Trophoblast cell (in vitro differentiated cells and primary cell): ENCODE data around the gene EEIG2.
A peak's percentile ranks its signal among the peaks of the same experiment; 100 is the strongest.

Source experiments
- DNase-seq, 2 donors: peaks; one replicate each; pipeline ENCODE4 v3.0.0-alpha.2; 2016
- H2AFZ ChIP-seq: 2 replicates; pipeline ENCODE4 v1.6.1; 2013; ENCODE audit warnings: low read length, moderate library complexity, mild to moderate bottlenecking; ENCODE audit not compliant: insufficient read depth, poor library complexity
- H2AK5ac ChIP-seq: 2 replicates; pipeline ENCODE4 v1.6.1; 2013; ENCODE audit warnings: mild to moderate bottlenecking, low read length
- H2BK120ac ChIP-seq: 2 replicates; pipeline ENCODE4 v1.6.1; 2013; ENCODE audit warnings: low read length, mild to moderate bottlenecking, moderate library complexity; ENCODE audit not compliant: insufficient read depth, poor library complexity
- H2BK12ac ChIP-seq: 2 replicates; pipeline ENCODE4 v1.6.1; 2013; ENCODE audit warnings: mild to moderate bottlenecking, low read length, moderate library complexity
- H2BK5ac ChIP-seq: 2 replicates; pipeline ENCODE4 v1.6.1; 2013; ENCODE audit warnings: low read length, low read depth, moderate library complexity, mild to moderate bottlenecking; ENCODE audit not compliant: poor library complexity
- H3K14ac ChIP-seq: 2 replicates; pipeline ENCODE4 v1.6.1; 2013; ENCODE audit warnings: mild to moderate bottlenecking, low read length
- H3K18ac ChIP-seq: 2 replicates; pipeline ENCODE4 v1.6.1; 2013; ENCODE audit warnings: mild to moderate bottlenecking, low read length
- H3K23ac ChIP-seq: 2 replicates; pipeline ENCODE4 v1.6.1; 2013; ENCODE audit warnings: low read length
- H3K27ac ChIP-seq: 2 replicates; pipeline ENCODE4 v1.5.1; 2013; ENCODE audit warnings: low read depth, mild to moderate bottlenecking, inconsistent platforms, low read length, moderate library complexity
- H3K27me3 ChIP-seq: 2 replicates; pipeline ENCODE4 v1.6.1; 2013; ENCODE audit warnings: inconsistent platforms, mild to moderate bottlenecking, low read length, moderate library complexity; ENCODE audit not compliant: insufficient read depth
- H3K36me3 ChIP-seq, 2 experiments: 1 replicate in 1 of 2; 2 replicates in 1 of 2; pipeline ENCODE4 v1.6.1; 2013; ENCODE audit warnings: low read length in 2 of 2, mild to moderate bottlenecking in 2 of 2, moderate library complexity in 1 of 2; ENCODE audit not compliant: insufficient read depth in 2 of 2, control insufficient read depth in 1 of 2
- H3K4ac ChIP-seq: 2 replicates; pipeline ENCODE4 v1.6.1; 2013; ENCODE audit warnings: low read depth, mild to moderate bottlenecking, low read length, moderate library complexity
- H3K4me1 ChIP-seq, 2 experiments: 1 replicate in 1 of 2; 2 replicates in 1 of 2; pipeline ENCODE4 v1.6.1; 2013; ENCODE audit warnings: low read length in 2 of 2, mild to moderate bottlenecking in 2 of 2, moderate library complexity in 1 of 2; ENCODE audit not compliant: insufficient read depth in 2 of 2, control insufficient read depth in 1 of 2
- H3K4me2 ChIP-seq: 2 replicates; pipeline ENCODE4 v1.6.1; 2013; ENCODE audit warnings: inconsistent platforms, mild to moderate bottlenecking, low read length, moderate library complexity
- H3K4me3 ChIP-seq: 2 replicates; pipeline ENCODE4 v1.5.1; 2013; ENCODE audit warnings: mild to moderate bottlenecking, low read depth, low read length, inconsistent platforms
- H3K79me1 ChIP-seq: one replicate; pipeline ENCODE4 v1.6.1; 2013; ENCODE audit warnings: low read length
- H3K79me2 ChIP-seq: 2 replicates; pipeline ENCODE4 v1.6.1; 2013; ENCODE audit warnings: low read length, mild to moderate bottlenecking; ENCODE audit not compliant: control insufficient read depth, insufficient read depth, poor library complexity
- H3K9ac ChIP-seq: 2 replicates; pipeline ENCODE4 v1.6.1; 2013; ENCODE audit warnings: mild to moderate bottlenecking, low read length
- H3K9me3 ChIP-seq: 2 replicates; pipeline ENCODE4 v1.6.1; 2013; ENCODE audit warnings: low read depth, mild to moderate bottlenecking, control low read depth, inconsistent platforms, low read length; ENCODE audit not compliant: insufficient read depth
- H4K12ac ChIP-seq: 2 replicates; pipeline ENCODE4 v1.6.1; 2013; ENCODE audit warnings: low read depth, mild to moderate bottlenecking, low read length, moderate library complexity
- H4K8ac ChIP-seq: 2 replicates; pipeline ENCODE4 v1.6.1; 2013; ENCODE audit warnings: low read depth, mild to moderate bottlenecking, low read length, moderate library complexity
- H4K91ac ChIP-seq: one replicate; pipeline ENCODE4 v1.6.1; 2013; ENCODE audit warnings: low read depth, mild to moderate bottlenecking, low read length, moderate library complexity
- WGBS: extraction: QIAGEN DNeasy Blood & Tissue Kit; methylation state at CpG from one replicate; pipeline ENCODE4 v1.1.7; 2013; ENCODE audit warnings: missing lambda C conversion rate; ENCODE audit not compliant: insufficient read length, insufficient coverage; ENCODE audit errors: extremely low coverage; 5-methylcytosine and 5-hydroxymethylcytosine counted together

The EEIG2 gene

DNA sequence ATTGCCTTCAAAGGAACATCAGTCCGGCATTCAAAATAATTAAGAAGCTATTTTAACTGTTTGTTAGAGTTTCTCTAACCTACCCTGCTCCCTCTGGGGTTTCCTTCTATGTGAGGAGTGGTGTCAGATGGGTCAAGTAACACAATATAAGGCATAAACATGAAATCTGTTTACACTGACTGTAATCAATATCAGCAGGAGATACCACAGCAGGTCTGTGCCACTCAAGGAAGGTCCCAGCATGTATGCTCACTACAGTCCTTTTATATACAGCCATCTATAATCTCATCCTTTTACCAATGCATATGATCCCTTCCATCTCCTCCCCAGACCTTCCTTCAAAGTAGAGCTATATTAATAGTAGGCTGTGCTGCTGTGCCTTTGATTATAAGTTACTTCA lies 25.4 kb downstream of the EEIG2 start:
- Histone ChIP-seq H3K23ac (no peak overlapping the region), H2AFZ (no peak overlapping the region), H3K4me3 (no peak overlapping the region), H3K27me3 (no peaks in the 10 kb centered on the region), H3K4ac (no peak overlapping the region), H2AK5ac (no peak overlapping the region), H3K18ac (no peak overlapping the region), H3K79me2 (no peaks in the 10 kb centered on the region), H3K4me1 (peaks cover 0 to 1% of the 10 kb centered on the region in 2 experiments), H3K27ac (no peak overlapping the region), H3K9me3 (no peaks in the 10 kb centered on the region), H4K91ac (no peak overlapping the region), H3K36me3 (no peaks in the 10 kb centered on the region), H3K9ac (no peak overlapping the region), H3K79me1 (no peaks in the 10 kb centered on the region), H3K14ac (no peak overlapping the region), H2BK12ac (no peak overlapping the region), H2BK5ac (no peak overlapping the region), H4K8ac (no peak overlapping the region), H2BK120ac (no peak overlapping the region), H4K12ac (no peak overlapping the region), H3K4me2 (no peak overlapping the region)
- DNase-seq = no peak
- WGBS = no CpG with 5 or more reads among the region's 1 CpG

DNA sequence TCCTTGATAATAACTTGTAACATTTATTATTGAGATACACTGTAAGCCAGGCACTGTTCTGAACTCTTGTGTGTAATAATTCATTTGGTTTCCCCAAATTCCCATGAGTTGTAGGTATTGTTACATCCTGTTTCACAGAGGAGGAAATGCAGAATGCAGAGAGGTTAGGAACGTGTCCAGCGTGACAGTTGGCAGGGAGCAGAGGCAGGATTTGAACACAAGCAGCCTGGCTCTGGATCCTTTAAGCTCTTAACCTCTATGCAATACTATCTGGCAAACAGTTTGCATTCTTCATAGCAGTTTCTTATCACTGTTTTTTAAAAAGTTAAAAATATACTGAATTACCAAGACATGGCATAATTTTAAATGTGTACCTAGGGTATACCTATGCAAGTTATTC lies 30.5 kb downstream of the EEIG2 start:
- H3K9me3 ChIP-seq = no peaks in the 10 kb centered on the region
- H3K4ac ChIP-seq = no peak overlapping the region
- no peak overlapping the region for H3K23ac ChIP-seq
- peaks cover 2% of the 10 kb centered on the region for H3K79me2 ChIP-seq
- H3K14ac ChIP-seq = no peak overlapping the region
- H2AFZ ChIP-seq = no peak overlapping the region
- H2AK5ac ChIP-seq = no peak overlapping the region
- H4K91ac ChIP-seq = no peak overlapping the region
- no peak overlapping the region for H4K8ac ChIP-seq
- H3K18ac ChIP-seq = no peak overlapping the region
- no peak overlapping the region for H2BK12ac ChIP-seq
- no peaks in the 10 kb centered on the region for H3K4me1 ChIP-seq
- no peak overlapping the region for H2BK120ac ChIP-seq
- no peak overlapping the region for H4K12ac ChIP-seq
- H3K79me1 ChIP-seq = no peaks in the 10 kb centered on the region
- no CpG with 5 or more reads among the region's 2 CpGs for WGBS
- H3K36me3 ChIP-seq = no peaks in the 10 kb centered on the region
- no peaks in the 10 kb centered on the region for H3K27me3 ChIP-seq
- no peak overlapping the region for H3K4me3 ChIP-seq
- no peak overlapping the region for H3K4me2 ChIP-seq
- no peak overlapping the region for H2BK5ac ChIP-seq
- no peak overlapping the region for H3K9ac ChIP-seq
- no peak overlapping the region for H3K27ac ChIP-seq
- no peak for DNase-seq

DNA sequence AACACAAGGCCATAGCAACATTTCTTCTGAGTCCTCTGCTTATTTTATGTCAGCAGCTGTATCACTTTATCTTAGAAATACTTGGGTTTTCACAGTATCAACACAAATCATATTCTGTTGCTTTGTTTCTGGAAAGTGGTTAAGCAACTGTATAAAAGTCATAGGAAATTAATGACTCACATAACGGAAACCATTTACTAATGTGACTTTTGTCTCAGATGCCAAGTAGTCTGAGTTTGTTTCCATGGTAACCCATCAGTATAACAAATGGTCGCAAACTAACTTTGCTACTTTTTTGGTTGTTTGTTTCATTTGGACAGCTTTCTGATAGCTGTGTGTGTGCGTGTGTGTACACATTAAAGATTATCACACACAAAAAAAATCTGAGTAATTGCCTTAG lies 31.1 kb downstream of the EEIG2 start:
- Histone ChIP-seq H3K79me1 (no peaks in the 10 kb centered on the region), H3K9ac (no peak overlapping the region), H3K18ac (no peak overlapping the region), H3K4me3 (no peak overlapping the region), H2AFZ (no peak overlapping the region), H4K12ac (no peak overlapping the region), H2BK120ac (no peak overlapping the region), H3K4me1 (no peaks in the 10 kb centered on the region), H3K23ac (no peak overlapping the region), H3K27ac (no peak overlapping the region), H3K14ac (no peak overlapping the region), H4K8ac (no peak overlapping the region), H3K79me2 (peaks cover 2% of the 10 kb centered on the region), H2BK5ac (no peak overlapping the region), H3K27me3 (no peaks in the 10 kb centered on the region), H3K4ac (no peak overlapping the region), H3K4me2 (no peak overlapping the region), H3K9me3 (no peaks in the 10 kb centered on the region), H3K36me3 (no peaks in the 10 kb centered on the region), H2BK12ac (no peak overlapping the region), H2AK5ac (no peak overlapping the region), H4K91ac (no peak overlapping the region)
- no CpG with 5 or more reads among the region's 3 CpGs for WGBS
- DNase-seq = peak in 1 of 2 donors; percentile 57

DNA sequence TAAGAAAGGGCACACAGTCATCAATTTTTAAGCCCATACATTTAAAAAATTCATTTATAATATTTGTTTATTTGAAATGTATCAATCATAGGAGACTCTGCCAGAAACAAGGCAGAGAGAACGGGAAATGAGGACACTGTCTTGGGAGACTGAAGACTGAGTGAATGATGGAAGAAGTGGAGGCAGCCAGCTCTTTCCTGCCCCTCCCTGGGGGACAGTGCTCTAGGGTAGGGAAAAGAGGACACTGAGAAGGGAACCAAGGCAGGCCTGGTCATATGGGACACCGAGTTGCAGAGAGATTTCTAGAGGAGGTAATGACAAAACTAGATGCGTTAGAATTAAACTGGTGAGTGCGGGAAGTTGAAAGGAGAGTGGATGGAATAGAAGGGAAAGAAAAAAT lies 31.6 kb downstream of the EEIG2 start:
- Histone ChIP-seq H3K4me2 (no peak overlapping the region), H2BK12ac (no peak overlapping the region), H2AK5ac (no peak overlapping the region), H3K4ac (no peak overlapping the region), H2AFZ (no peak overlapping the region), H3K14ac (no peak overlapping the region), H4K91ac (no peak overlapping the region), H3K18ac (no peak overlapping the region), H2BK5ac (no peak overlapping the region), H3K9me3 (no peaks in the 10 kb centered on the region), H3K79me1 (no peaks in the 10 kb centered on the region), H2BK120ac (no peak overlapping the region), H3K36me3 (no peaks in the 10 kb centered on the region), H3K4me1 (no peaks in the 10 kb centered on the region), H4K12ac (no peak overlapping the region), H3K27ac (no peak overlapping the region), H3K4me3 (no peak overlapping the region), H4K8ac (no peak overlapping the region), H3K79me2 (peaks cover 2% of the 10 kb centered on the region), H3K23ac (no peak overlapping the region), H3K9ac (no peak overlapping the region), H3K27me3 (no peaks in the 10 kb centered on the region)
- no peak for DNase-seq
- 100% methylated on average over 2 of the region's 4 CpGs for WGBS
